OCI-LY3 (cell line): ENCODE data around the gene SLC22A3.

Experiments
- EZH2phosphoT487 ChIP-seq: fragments of 200-600 bp; shearing (Covaris generic); IDR thresholded peaks from 2 replicates; pipeline ENCODE4 v1.6.1; 2018; ENCODE audit warnings: antibody characterized with exemption, mixed run types, low read depth
- TF ChIP-seq, protein P1 (sequence below): fragments of 200-600, 300-600 bp; sonication (generic); IDR thresholded peaks from 2 replicates; pipeline ENCODE4 v1.5.1; 2014; ENCODE audit warnings: antibody characterized with exemption, low read length, low read depth

DNA sequence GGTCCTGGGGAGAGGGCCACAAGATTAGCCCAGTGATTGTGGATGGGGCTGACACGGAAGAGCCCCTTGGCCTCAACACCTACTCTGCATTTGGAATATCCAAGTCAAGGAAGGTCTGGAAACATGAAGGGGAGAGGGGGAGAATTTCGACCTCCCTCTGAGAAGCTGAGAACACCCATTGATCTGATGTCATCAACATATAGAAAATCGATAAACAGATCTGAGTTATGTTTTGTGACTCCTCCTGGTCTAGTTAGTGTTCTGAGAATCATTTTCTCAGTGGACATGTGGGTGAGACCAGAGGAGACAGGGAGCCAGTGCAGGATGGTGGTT lies 108.0 kb downstream of the SLC22A3 start:
- TF ChIP-seq, protein P1, sequence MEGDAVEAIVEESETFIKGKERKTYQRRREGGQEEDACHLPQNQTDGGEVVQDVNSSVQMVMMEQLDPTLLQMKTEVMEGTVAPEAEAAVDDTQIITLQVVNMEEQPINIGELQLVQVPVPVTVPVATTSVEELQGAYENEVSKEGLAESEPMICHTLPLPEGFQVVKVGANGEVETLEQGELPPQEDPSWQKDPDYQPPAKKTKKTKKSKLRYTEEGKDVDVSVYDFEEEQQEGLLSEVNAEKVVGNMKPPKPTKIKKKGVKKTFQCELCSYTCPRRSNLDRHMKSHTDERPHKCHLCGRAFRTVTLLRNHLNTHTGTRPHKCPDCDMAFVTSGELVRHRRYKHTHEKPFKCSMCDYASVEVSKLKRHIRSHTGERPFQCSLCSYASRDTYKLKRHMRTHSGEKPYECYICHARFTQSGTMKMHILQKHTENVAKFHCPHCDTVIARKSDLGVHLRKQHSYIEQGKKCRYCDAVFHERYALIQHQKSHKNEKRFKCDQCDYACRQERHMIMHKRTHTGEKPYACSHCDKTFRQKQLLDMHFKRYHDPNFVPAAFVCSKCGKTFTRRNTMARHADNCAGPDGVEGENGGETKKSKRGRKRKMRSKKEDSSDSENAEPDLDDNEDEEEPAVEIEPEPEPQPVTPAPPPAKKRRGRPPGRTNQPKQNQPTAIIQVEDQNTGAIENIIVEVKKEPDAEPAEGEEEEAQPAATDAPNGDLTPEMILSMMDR = no peak
- no peak for TF ChIP-seq EZH2phosphoT487
